GM18511 (cell line): Measurements from ENCODE around the gene UNC45A.
A peak's percentile ranks its signal among the peaks of the same experiment; 100 is the strongest.

Experiments used
- ATAC-seq: cut with Tn5 transposase; IDR thresholded peaks from one replicate; pipeline ENCODE4 v1.9.1; 2021; ENCODE audit warnings: mild to moderate bottlenecking, moderate library complexity; ENCODE audit not compliant: unreplicated experiment

The UNC45A gene

DNA sequence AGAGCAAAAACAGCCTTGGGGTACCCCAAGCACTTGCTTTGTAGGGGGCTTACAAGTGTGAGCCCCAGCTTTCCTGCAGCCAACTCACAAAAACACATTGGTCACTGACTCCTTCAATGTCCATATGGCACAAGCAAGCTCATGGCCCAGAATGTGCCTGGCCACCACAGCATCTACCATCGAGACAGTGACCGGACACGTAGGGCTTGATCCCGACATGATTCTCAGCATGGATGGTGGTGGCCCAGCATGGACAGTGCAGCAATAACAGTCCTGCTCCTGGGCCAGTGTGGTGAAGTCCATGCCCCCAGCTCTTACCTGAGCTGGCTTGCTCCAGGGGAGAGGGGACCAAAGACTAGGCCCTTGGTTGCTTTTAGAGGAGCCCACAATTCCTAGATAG is 6.0 kb downstream of the UNC45A start:
- ATAC-seq = no peak

DNA sequence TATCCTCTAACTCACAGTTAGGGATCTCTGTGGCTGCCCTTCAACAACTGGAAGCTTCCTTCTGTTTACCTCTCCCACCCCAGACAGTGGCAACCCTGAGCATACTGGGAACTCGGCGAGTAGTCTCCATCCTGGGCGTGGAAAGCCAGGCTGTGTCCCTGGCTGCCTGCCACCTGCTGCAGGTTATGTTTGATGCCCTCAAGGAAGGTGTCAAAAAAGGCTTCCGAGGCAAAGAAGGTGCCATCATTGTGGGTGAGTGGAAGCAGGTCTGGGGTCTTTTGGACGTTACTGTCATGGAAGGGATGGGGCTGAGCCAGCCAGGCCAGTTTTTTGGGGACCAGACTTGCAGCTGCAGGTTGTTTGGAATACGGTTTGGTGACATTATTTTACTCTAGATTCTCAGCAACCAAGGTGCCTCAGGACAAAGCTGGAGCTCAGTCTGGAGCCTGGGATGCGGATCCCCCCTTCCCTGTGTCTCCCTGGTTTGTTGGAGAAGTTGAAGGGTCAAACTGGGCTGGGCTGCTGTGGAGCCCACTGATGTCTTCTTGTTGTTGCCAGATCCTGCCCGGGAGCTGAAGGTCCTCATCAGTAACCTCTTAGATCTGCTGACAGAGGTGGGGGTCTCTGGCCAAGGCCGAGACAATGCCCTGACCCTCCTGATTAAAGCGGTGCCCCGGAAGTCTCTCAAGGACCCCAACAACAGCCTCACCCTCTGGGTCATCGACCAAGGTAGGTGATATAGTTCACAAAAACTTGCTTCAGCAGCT is 7.5 kb downstream of the UNC45A start:
- ATAC-seq = no peak

DNA sequence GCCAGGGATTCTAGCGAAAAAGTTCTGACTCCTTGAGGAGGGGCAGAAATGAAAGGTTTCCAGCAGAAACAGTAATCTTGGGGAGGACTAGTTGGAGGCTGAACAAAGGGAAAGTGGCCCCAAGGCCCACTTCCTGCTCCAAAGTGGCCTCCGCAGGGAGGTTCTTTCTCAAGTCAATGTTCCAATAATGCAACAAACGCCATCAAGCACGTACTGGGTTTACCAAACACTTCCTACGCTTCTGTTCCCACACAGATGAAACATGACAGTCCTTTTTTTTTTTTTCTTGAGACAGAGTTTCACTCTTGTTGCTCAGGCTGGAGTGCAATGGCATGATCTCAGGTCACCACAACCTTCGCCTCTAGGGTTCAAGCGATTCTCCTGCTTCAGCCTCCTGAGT is 10.0 kb downstream of the UNC45A start:
- ATAC-seq = no peak

DNA sequence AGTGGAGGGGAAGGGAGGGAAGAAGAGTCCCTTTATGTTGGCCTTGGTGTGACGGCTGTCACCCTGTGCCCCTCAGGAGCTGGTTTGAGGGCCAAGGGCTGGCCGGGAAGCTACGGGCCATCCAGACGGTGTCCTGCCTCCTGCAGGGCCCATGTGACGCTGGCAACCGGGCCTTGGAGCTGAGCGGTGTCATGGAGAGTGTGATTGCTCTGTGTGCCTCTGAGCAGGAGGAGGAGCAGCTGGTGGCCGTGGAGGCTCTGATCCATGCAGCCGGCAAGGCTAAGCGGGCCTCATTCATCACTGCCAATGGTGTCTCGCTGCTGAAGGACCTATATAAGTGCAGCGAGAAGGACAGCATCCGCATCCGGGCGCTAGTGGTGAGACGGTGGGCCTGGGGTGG is 11.5 kb downstream of the UNC45A start:
- ATAC-seq = no peak

DNA sequence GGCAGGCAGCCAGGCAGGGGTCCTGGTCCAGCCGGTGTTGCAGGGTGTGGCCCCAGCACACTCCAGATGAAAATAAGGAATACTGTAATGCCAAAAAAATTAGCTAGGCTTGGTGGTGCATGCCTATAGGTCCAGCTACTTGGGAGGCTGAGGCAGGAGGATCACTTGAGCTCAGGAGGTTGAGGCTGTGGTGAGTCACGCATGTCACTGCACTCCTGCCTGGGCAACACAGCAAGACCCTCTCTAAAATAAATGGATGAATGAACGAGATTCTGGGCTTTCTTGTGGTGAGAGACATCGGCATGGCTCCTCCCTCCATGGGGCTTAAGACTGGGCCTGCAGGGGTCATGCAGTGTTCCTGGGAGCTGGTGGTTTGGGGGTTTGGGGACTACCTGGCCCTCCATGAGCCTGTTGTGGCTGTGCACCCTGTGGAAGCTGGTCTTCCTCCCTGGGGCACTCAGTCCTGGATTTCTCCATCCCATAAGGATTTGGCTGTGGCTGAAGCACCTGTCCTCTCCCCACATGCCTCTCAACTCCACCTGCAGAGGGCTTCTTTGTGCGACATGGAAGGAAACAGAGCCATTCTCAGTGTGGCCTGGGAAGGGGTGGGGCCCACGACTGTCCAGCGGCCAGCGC is 12.0 kb downstream of the UNC45A start:
- no peak for ATAC-seq

DNA sequence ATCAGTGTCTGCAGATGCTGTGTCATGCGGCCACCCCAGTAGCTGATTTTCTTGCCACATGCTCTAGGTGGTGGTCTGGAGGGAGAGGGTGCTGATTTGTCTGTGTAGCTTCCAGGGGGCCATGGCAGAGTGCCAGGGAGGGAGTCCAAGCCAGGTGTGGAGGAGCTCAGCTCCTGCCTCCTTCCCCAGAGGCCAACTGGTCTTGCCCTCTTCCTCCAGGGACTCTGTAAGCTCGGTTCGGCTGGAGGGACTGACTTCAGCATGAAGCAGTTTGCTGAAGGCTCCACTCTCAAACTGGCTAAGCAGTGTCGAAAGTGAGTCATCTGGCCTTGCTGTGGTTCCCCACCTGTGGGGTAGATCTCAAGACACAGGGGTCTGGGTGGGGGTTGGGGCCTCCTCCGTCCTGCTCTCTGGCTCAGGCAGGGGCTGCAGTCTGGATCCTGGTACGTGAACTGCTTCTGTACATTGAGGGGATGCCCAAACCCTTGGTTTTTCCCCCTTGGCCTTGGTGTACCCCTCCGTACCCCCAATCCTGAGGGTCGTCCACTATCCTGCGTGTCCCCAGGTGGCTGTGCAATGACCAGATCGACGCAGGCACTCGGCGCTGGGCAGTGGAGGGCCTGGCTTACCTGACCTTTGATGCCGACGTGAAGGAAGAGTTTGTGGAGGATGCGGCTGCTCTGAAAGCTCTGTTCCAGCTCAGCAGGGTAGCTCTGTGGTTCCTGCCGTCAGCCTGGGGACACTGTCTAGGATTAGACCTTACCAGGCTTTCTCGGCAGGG is 12.7 kb downstream of the UNC45A start:
- ATAC-seq = no peak

DNA sequence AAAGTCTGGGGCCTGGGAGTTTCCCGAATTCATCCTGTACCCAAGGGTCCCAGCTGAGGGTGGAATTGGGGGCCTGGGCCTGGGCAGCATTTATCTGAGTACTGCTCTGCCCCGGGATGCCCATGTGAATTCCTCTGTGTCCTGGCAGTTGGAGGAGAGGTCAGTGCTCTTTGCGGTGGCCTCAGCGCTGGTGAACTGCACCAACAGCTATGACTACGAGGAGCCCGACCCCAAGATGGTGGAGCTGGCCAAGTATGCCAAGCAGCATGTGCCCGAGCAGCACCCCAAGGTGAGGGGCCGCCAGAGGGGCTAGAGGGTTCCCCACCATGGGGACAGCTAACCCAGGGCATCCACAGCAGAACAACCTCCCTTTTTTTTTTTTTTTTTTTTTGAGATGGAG is 13.4 kb downstream of the UNC45A start:
- ATAC-seq = no peak

DNA sequence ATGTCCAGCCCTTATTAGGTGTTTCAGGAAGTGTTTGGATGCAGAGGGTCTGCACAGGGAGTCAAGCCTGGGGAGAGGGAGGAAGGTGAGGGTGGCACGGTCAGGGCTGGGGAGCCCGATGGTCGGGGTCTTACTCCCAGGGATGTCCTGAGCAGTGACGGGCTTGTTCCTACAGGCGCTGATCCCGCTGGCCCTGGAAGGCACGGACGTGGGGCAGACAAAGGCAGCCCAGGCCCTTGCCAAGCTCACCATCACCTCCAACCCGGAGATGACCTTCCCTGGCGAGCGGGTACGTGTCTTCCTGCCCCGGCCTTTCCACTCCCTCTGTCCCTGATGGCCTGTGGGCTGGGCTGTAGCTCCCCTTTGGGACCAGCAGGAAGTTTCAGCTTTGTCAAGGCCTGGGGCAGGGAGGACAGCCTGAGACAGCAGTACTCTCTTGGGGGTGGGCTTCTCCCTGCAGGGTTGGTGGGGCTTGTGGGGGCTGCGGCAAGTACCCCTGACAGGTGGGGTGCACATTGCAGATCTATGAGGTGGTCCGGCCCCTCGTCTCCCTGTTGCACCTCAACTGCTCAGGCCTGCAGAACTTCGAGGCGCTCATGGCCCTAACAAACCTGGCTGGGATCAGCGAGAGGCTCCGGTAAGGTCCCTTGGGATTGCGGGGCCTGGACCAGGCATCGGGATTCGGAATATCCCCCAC is 15.0 kb downstream of the UNC45A start:
- no peak for ATAC-seq

DNA sequence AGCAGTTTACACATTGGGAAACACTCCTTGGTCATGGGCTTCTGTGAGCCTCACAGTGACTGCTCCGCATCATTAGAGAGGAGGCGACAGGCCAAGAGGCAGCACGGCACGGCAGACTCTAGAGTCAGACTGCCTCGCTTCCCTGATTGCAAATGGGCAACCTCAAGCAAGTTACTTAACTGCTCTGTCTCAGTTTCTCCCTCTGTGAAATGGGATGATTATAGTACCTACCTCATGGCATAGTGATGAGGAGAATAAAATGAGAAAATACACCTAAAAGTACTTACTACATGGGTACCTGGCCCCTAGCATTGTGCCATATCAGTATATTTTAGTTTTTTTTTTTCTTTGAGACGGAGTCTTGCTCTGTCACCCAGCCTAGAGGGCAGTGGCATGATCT is 15.6 kb downstream of the UNC45A start:
- ATAC-seq = no peak

DNA sequence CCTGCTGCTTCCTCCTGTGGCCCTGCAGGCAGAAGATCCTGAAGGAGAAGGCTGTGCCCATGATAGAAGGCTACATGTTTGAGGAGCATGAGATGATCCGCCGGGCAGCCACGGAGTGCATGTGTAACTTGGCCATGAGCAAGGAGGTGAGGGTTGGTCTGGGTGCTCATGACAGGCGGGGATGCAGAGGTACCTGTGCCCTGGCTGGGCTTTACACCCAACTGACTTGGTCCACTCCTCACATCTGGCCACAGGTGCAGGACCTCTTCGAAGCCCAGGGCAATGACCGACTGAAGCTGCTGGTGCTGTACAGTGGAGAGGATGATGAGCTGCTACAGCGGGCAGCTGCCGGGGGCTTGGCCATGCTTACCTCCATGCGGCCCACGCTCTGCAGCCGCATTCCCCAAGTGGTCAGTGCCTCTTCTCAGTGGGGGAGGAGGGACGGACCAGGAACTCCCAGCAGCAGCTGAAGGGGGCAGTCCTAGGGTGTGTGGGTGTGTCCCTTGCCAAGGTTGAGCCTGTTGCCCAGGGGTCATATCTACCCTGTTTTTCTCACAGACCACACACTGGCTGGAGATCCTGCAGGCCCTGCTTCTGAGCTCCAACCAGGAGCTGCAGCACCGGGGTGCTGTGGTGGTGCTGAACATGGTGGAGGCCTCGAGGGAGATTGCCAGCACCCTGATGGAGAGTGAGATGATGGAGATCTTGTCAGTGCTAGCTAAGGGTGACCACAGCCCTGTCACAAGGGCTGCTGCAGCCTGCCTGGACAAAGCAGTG is 18.0 kb downstream of the UNC45A start:
- ATAC-seq = no peak

DNA sequence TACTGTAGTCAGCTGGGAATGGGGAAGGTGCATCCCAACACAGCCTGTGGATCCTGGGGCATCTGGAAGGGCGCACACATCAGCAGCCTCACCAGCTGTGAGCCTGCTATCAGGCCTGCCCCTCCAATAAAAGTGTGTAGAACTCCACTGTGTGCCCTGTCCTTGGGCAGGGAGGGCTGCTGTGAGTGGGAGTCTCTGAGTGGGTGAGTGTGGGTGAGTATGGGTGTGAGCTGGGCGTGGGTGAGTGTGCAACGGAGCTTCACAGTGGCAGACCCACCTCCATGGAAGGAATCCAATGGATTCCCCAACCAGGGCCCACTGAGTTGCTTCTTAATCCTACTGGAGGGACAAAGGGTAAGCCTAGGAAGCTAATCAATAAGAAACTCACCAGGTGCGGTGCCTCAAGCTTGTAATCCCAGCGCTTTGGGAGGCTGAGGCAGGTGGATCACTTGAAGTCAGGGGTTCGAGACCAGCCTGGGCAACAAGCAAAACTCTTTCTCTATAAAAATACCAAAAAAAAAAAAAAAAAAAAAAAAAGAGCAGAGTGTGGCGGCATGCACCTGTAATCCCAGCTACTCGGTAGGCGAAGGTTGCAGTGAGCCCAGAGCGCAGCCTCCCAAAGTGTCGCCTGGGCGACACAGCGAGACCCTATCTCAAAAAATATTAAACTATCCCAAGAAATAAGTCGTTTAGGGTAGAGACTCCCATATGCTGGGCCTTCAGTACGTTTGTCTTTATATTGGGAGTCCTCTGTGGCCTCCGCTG is 19.0 kb downstream of the UNC45A start:
- no peak for ATAC-seq

DNA sequence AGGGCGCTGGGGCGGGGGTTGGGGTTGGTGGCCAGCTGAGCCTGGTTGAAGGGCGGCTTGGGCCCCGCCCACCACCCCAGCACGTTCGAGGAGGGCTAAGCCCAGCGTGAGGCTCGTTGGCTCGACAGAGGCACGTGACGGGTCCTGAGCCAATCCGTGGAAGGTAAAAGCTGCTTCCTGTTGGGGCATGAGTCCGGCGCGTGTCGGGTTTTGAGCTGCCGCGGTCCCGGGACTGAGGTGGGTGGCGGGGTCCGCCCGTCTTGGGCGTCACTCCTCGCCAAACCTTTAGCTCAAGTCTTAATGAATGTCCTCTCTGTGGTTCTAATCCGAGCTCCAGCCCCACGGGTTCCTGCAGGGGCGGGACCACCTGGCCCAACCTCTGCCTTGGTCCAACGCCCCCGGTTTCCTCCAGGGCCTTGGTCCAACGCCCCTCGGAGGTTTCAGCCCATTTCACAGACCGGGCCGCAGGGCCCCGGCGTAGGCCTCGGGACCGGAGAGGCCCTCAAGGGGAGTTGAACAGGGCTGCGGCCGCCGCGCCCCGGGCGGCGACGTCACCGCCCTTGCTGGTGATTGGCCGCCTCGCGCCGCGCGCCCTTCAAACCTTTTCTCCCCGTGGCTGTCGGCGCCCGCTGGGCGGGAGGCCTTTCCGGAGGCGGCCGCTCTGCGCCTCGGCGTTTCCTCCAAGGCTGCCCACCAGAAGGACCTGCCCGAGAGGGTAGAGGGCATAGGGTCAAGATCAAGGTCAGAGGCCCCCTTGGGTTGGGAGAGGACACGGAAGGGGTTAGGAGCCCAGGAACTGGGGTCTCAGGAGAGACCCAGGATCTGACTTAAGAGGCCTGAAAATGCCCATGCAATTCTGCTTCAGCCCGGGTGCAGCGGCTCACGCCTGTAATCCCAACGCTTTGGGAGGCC is 19.9 kb downstream of the UNC45A start, which contains the start of gene RCCD1:
TSS of gene RCCD1 (plus strand) at position 173 of the 912 bp plus-strand sequence. CDS start 1,851 bp downstream, outside the sequence.
- peak; percentile 96 for ATAC-seq

DNA sequence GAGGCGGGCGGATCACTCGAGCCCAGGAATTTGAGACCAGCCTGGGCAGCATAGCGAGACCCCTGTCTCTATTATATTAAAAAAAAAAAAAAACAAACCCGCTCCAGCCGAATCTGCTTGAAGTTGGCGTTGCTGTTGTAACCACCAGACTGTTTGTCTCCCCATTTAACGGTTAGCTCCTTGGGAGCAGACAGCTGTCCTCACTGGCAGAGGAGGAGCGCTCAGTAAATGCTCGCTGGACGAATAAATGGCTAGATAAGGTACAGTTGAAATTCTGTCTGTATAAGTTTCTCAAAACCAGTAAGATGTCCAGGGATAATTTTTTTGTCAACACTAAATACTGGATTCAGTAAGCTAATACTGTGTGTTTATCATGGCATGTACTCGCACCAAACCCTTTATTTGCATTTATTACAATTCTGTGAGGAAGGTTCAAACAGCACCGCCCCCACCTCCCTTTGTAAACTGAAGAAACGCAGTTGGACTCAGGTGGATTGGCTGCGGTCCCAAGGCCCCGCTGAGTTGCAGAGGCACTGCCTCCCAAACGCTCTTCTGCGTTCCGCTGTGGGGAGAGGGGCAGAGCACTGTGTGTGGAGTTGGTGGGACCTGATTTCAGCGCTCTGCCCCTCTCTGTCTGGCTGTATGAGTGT is 20.7 kb downstream of the UNC45A start:
- no peak for ATAC-seq

DNA sequence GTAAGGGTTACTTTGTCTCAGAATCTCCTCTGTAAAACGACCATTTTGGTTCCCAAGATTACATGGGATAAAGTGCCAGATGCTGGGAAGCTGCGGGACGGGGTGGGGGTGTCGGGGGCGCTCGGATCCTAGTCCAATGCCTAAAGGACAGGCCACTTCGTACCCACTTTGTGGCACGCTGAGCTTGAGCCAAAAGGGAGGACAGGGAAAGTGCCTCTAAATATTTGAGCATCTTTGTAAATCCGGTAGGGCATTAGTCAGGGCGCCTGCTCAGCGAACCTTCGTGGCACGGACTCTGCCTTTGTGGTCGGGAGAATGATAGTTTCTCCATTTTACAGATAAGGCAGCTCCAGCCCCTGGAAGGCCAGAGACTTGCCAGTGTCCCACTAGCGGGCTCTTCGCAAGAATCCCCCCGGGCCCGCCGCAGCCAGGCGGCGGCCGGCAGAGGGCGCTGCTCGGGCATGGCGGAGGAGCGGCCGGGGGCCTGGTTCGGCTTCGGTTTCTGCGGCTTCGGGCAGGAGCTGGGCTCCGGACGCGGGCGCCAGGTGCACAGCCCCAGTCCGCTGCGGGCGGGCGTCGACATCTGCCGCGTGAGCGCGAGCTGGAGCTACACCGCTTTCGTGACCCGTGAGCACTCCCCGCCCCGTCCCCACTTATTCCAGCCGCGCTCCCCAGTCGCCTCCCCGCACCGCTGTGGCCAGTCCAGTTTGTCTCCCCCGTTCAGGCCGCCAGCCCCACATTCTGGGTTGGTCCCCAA is 21.4 kb downstream of the UNC45A start:
- ATAC-seq = peak; percentile 23

DNA sequence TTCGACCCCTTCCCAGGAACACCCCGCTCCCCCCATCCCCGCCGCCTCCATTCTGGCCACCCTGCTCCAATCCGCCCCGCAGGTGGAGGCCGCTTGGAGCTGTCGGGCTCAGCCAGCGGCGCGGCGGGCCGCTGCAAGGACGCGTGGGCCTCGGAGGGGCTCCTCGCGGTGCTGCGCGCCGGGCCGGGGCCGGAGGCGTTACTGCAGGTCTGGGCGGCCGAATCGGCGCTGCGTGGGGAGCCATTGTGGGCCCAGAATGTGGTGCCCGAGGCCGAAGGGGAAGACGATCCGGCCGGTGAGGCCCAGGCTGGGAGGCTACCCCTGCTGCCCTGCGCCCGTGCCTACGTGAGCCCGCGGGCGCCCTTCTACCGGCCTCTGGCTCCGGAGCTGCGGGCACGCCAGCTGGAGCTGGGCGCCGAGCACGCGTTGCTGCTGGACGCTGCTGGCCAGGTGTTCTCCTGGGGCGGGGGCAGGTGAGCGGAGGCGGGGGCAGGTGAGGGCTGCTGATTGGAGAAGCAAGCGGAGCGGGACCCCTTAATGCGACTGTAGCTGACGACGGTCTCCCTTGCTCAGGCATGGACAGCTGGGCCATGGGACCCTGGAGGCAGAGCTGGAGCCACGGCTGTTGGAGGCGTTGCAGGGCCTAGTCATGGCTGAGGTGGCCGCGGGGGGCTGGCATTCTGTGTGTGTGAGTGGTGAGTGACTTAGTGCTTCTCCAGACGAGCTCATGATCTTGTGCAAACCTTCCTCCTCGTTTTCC is 22.1 kb downstream of the UNC45A start:
- no peak for ATAC-seq

DNA sequence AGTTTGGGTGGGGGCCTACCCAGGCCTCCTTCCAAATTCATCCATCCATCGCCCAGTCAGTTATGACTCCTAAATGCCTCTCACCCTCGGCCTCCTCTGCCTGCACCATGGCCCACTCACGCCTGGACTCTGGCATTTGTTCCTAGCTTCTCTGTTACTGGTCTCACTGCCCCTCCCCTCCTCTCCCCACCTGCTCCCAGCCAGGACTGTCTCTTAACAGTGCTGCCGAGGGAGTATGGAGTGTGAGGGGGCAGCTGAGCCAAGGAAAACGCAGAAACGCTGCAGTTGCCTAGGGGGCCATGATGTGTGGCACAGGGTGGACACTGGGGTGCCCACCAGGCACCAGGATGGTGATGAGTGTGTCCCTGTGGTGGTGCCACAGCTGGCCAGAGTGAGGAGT is 22.7 kb downstream of the UNC45A start:
- no peak for ATAC-seq
